T47D (cell line): ENCODE results near the gene DPP10.

ENCODE experiments used
- DNase-seq, 2 experiments: peaks; one replicate each; pipeline versions ENCODE4 v3.0.0 to v3.0.0-alpha.2; 2011 to 2012; ENCODE audit warnings: low read depth in 1 of 2, low spot score in 1 of 2
- JUND ChIP-seq: IDR thresholded peaks from 2 replicates; pipeline ENCODE4 v1.6.1; 2012; ENCODE audit warnings: low read depth
- in situ Hi-C: cut with HindIII; loops from 2 replicates; pipeline ENCODE4 v1.10.0; 2016; ENCODE audit warnings: low sequenced_read_pairs, low pct_unique_long_range_greater_than_20kb

Gene DPP10

DNA sequence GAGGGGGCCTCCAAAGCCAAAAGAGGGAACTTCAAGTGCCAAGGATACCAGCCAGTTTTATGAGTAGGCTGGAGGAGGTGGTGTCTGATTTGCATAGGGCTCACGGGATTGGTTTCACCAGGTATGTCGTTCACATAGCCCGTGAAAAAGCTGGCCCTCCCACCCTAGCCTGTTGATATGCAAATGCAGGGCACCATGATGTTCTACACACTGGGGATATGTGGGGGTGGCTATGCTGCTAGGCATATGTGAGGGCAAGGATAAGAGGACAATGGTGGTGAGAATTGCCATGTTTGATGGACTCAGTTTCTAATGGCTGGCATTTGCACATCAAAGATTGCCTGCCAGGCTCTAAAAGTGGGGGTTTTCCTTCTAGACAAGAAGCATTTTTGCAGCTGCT lies 378.6 kb downstream of the DPP10 start:
- no peak for DNase-seq
- no peak for TF ChIP-seq JUND
- in situ Hi-C loops, result no loop called here

DNA sequence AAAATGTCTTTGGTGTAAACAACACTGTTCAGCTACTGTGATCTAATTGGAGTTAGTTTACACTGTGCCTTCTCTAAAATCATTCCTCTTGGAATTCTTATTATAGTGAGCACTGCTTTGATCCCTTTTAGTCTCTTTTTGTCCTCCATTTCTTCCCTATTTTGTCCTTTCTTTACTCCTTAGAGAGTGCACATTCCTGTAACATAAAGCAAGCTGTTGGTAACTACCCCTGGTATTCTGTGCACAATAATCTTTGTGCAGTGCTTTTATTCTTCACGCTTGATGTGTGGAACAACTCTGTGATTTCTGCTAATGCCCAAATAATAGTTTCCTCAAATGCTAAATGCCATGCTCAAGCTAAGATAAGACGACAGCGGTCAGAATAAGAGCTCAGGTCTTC lies 401.5 kb downstream of the DPP10 start:
- TF ChIP-seq JUND, result no peak
- no peak for DNase-seq
- in situ Hi-C loops, result no loop called here

DNA sequence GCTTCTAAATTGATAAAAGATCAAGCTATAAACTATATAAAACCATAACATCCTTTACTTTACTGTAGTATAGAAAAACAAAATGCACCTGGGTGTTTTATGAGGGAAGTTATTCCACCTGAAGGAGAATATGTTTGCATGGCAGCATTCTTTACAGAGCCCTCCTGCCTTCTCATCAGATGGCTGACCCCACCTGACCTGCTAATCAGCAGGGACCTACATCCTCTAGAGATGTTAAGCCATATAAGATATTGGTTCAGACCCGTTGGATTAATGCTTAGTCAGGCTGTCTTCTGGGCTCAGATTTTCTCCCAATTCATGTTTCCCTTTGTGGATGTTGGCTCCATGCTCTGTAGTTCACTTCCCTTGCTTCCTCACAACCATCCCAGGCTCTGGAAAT lies 414.8 kb downstream of the DPP10 start:
- no peak for TF ChIP-seq JUND
- in situ Hi-C loops, result no loop called here
- no peak for DNase-seq

DNA sequence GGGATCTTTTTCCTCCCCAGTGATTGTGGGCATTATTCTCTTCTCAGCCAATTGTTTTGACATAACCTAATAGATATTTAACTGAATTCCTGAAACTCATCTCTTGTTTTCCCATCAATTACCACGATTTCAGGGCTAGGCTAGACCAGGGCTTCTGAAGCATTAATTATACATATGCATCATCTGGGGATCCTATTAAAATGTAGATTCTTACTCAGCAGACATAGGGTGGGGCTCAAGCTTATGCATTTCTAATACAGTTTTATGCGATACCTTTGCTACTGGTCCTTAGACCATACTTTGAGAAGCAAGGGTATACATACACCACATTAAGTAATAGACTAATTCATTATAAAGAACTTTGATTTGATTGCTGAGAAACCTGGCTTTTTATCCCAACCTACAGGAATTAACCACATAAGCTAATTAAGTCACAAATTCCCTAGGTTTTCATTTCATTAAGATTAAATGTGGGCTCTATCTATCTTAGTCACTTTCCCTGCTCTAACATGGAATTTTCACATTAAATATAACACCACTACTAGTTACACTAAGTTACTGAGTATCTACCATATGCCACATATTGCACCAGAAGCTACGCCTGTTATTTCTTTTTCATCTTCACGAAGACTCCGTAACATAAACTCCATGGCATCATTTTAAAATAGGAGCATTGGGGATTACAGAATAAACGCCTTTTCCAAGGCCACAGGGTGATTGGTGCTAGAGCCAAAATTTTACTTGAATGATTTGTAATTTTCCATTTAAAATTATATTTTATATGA lies 417.5 kb downstream of the DPP10 start:
- no peak for DNase-seq
- no peak for TF ChIP-seq JUND
- in situ Hi-C loops, result no loop called here

DNA sequence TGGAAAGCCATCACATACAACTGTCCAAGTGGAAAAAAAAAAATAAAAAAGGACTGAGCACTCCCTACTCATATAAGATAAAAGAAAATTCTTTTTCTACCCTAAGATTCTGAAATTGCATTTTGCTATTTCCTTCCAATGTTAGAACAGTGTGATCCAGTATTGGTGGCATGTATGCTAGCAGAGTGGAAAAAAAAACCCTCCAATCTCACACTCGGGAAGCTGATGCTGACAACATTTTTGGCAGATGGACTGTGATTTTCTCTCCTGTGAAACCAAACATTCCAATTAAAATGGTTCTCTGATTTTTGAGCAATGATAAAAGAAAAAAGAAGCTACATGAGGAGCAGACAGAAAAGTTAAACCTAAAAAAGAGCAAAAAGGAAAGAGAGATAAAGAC lies 419.8 kb downstream of the DPP10 start:
- no peak for DNase-seq
- in situ Hi-C loops, result no loop called here
- no peak for TF ChIP-seq JUND

DNA sequence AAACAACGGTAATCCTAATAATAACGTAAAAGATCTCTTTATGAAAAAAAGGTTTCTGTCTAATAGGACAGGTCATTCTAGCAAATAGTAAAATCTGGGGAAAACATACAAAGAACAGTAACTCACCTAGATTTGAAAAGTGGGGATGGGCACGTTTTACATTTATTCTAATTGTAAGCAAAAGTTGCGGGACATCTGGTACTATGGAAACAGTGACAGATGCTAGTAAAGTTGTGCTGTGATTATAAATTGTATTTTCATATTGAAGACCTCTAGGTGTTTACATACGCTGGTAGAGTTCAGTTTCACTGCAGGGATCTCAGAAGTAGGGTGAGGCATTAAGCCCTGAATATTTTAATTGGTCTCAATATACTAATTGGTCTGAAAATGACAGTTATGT lies 422.5 kb downstream of the DPP10 start:
- DNase-seq, result no peak
- TF ChIP-seq JUND, result no peak
- in situ Hi-C loops, result no loop called here

DNA sequence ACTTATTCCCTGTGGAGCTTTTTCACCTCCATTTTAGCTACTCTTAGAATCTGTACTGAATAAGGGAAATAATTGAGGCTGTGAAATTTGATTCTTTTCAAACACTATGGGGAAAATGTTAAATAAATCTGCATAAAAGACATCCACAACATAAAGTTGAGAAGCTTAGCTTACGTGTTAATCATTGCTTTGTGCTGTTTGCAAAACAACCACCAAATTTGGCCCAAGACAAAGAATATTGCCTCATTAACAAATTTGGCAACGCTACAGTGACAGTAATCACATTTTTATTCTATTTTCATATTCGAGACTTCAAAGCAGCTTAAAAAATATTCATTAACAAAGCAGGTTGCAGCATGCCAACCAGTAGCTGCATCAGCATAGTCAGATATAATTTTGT lies 437.6 kb downstream of the DPP10 start:
- no peak for DNase-seq
- TF ChIP-seq JUND, result no peak
- in situ Hi-C loops, result no loop called here

DNA sequence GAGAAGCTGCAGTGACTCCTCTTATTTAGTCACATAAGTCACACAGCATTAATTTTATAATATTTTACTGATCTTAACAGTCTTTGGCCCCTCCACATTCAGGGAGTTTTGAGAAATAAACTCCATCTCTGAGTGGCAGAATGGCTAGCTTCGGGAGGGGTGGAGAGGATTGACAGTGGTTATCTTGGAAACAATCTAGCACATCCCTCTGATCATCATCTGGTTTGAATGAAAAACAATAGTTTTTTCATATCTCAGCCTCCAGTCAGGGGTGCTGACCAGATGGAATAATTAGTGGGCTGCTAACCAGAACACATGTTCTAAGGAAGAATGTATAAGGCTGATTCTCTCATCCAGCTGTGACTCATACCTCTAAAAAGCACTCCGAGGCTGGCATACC lies 477.5 kb downstream of the DPP10 start:
- DNase-seq, result no peak
- TF ChIP-seq JUND, result no peak
- in situ Hi-C loops, result no loop called here

DNA sequence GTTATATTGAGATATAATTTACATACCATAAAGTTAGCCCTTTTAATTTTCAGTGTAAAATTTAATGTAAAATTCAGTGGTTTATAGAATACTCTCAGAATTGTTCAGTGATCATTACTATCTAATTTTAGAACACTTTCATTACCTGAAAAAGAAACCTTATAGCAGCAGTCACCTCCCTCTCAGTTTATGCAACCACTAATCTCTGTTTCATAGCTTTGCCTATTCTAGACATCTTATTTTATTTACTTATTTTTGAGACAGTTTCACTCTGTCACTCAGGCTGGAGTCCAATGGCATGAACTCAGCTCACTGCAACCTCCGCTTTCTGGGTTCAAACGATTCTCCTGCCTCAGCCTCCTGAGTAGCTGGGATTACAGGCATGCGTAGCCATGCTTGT lies 479.6 kb downstream of the DPP10 start:
- no peak for TF ChIP-seq JUND
- in situ Hi-C loops, result no loop called here
- no peak for DNase-seq

DNA sequence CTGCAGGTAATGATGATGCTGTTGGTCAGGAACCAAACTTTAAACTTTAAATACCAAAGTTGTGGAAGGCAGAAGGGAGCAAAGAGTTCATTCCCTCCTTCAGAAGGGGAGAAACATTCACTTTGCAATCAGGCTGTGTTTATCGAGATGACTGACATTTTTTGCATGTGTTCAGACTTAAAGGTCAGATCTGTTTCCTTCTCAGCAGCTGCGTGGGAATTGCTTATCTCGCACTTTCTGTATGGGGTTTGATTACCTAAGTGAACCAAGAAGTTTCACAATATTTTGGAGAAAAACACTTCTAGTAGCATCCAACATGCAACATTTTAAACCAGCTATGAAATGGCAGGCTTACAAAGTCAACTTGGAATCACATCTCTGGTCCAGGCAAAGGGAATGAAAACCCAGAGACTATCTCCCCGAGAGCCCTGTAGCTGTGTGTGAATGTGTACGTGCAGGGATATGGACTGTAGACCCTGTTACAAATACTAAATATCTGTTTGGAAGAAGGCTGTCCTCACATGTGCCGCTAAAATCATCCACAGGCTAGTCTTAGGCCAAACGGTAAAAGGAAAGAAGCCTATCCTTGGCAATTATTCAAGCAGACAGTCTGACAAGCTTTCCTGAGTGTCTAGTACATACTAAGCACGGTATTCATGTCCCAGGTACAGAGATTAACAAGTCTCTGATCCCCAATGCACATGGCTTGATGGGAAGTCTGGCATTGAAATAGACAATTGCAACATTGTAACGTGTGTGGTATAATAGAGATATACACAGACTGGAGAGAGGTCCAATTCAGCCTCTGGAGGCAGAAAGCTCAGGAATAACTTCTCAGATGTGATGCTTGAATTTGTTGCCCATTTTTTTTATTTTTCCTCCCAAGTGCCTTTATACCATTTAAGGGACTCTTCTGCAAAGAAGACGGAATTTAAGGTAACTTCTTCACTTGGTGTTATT lies 483.1 kb downstream of the DPP10 start:
- DNase-seq, result no peak
- TF ChIP-seq JUND, result no peak
- in situ Hi-C loops, result no loop called here

DNA sequence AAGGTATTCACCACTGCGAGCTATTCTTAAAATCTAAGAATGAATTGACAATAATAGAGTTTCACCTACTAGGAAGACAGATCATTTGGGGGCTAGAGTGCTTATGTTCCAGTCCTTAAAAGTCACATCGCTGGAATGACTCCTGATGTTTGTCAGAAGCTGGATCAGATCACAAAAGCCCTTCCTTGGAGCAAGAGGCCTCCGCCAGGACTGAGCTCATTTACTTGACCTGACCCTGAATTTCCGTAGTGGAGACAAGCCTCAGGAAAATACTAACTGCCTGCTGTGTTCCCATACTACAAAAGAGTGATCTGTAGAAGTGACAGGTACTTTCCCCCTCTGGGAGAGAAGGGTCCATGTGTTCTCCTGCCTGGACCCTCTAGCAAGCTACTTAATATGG lies 483.9 kb downstream of the DPP10 start:
- in situ Hi-C loops, result no loop called here
- DNase-seq, result no peak
- TF ChIP-seq JUND, result no peak

DNA sequence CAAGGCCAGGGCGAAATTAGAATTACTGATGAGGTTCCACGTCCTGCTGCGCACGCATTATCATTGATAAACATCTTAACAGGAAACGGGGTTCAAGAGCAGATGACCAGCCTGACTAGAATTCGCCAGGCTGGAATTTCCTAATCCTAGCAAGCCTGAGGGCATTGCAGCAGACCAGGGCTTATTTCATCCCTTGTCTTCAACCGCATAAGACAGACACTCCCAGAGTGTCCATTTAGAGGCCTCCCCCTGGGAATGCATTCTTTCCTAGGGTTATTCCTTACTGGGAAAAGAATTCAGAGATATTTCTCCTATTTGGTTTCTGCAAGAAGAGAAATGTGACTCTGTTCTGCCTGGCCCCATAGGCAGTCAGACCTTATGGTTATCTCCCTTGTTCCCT lies 486.8 kb downstream of the DPP10 start:
- no peak for TF ChIP-seq JUND
- no peak for DNase-seq
- in situ Hi-C loops, result no loop called here

DNA sequence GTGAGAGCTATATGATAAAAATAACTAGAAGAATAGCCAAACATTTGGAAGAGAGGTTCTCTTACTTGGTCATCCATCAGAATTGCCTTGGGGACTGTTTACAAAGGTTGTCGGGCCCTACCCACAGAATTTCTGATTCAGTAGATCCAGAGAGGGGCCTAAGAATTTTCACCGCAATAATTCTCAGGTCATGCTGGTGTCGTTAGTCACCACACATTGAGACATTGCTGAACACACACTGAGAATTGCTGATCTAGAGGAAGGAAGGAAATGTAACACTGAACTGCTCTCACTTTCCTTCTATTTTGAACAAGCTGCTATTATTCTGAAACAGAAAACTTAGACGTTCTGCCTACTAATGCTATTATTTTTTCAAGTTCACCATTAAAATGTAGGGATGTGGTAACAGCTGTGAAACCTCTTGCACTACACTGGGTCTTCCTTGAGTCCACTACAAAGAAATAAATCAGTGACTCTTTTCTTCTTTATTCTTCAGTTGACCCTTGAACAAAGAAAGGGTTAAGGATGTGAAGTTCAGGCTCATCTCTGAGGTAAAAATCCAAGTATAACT lies 491.3 kb downstream of the DPP10 start:
- TF ChIP-seq JUND, result no peak
- in situ Hi-C loops, result no loop called here

DNA sequence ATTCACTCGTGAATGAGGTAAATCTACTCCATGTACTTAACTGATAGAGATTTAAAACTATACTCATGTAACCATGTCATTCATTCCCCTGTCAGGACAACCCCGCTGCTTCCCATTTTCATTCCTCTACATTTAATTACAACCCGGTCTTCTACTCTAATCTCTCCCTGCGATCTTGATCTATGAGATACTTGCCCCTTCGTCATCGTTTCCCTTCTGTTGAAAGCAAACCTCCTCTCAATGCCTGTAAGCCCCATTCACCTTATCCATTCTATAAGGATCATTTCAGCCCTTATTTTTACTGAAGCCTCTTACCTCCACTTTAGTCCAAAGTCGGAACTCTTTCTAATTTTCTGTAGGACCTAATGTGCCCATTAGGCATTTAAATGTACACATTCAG lies 492.6 kb downstream of the DPP10 start:
- DNase-seq, result no peak
- in situ Hi-C loops, result no loop called here
- TF ChIP-seq JUND, result no peak

More for the DNA sequence above, 491.3 kb downstream of the DPP10 start:
- no peak for DNase-seq
